ENCODE data around the gene PPM1H.
"Not testable (repeated sequence)": the region's sequence is repeated elsewhere in the genome, so short reads cannot be mapped to it uniquely, and the experiment has no call there.

DNA sequence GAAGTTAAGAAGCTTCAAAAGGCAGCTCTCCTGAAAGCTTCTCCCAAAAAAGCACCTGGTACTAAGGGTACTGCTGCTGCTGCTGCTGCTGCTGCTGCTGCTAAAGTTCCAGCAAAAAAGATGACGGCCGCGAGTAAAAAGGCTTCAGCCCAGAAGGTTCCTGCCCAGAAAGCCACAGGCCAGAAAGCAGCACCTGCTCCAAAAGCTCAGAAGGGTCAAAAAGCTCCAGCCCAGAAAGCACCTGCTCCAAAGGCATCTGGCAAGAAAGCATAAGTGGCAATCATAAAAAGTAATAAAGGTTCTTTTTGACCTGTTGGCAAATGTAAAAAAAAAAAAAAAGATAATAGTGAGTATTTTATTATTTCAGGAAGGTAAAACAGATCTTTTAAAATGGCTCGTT is 30.8 kb upstream of the PPM1H start:
- not testable (repeated sequence) for TF ChIP-seq POLR2AphosphoS5 (IDR thresholded peaks at IDR 0.05); POLR2A (IDR thresholded peaks at IDR 0.05; ENCODE audit: low read depth); EP300 (IDR thresholded peaks at IDR 0.05)
- TF ChIP-seq, protein P1, sequence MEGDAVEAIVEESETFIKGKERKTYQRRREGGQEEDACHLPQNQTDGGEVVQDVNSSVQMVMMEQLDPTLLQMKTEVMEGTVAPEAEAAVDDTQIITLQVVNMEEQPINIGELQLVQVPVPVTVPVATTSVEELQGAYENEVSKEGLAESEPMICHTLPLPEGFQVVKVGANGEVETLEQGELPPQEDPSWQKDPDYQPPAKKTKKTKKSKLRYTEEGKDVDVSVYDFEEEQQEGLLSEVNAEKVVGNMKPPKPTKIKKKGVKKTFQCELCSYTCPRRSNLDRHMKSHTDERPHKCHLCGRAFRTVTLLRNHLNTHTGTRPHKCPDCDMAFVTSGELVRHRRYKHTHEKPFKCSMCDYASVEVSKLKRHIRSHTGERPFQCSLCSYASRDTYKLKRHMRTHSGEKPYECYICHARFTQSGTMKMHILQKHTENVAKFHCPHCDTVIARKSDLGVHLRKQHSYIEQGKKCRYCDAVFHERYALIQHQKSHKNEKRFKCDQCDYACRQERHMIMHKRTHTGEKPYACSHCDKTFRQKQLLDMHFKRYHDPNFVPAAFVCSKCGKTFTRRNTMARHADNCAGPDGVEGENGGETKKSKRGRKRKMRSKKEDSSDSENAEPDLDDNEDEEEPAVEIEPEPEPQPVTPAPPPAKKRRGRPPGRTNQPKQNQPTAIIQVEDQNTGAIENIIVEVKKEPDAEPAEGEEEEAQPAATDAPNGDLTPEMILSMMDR (IDR thresholded peaks at IDR 0.05) = not testable (repeated sequence)
